Measurements from ENCODE around the gene GTPBP1. TPM values are rescaled to one million over a fixed set of nuclear protein-coding genes. Genes with fewer than 3 reads are reported as not detected.
A peak's percentile ranks its signal among the peaks of the same experiment; 100 is the strongest.

Gene GTPBP1
- total and polyA plus RNA-seq, 2 donors (not counting 3 experiments of a cell fraction or from before 2014, with no cell fraction given), result 29.8 to 50.3 TPM

DNA sequence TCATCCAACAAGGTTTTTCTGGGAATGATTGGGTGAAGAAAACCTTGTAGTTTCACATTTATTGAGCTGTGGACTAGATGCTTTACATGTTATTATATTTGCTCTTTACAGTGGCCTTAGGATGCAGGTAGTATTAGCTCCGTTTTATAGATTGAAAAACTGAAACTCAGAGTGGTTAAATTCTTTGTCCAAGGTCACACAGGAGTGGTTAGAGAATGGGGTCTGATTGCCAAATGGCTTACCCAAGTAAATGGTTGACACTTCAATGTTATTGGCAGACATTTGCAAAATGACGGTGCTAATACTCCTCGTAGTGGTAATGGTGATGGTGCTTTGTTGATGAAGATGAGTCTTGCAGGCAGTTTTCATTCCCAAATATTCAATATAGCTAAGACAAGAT is 2.2 kb downstream of the GTPBP1 start:
- Histone ChIP-seq H3K9me1 (replicated peaks; ENCODE audit: control insufficient read depth, extremely low read depth, insufficient read depth, low read length) (no peaks in the 10 kb centered on the region), H3K79me2 (ENCODE audit: control insufficient read depth, insufficient read depth, low read length) (peaks cover 68% of the 10 kb centered on the region), H3K4me2 (ENCODE audit: insufficient read depth, low read length) (peak overlapping the region; percentile 97), H4K20me1 (replicated peaks; ENCODE audit: control insufficient read depth, extremely low read depth, insufficient read depth, low read length) (peaks cover 7% of the 10 kb centered on the region), H3K27ac (ENCODE audit: insufficient read depth, low read depth, low read length) (no peak overlapping the region), H3K4me3 (replicated peaks in 1 of 3; ENCODE audit: insufficient read depth in 1 of 3, low read depth in 1 of 3, low read length in 3 of 3) (no peak overlapping the region), H3K4me1 (ENCODE audit: control insufficient read depth, extremely low read depth, insufficient read depth, low read length) (peaks cover 28% of the 10 kb centered on the region), H3K9ac (replicated peaks; ENCODE audit: extremely low read depth, insufficient read depth, low read length) (no peak overlapping the region), H2AFZ (ENCODE audit: low read depth, low read length) (no peak overlapping the region), H3K36me3 (ENCODE audit: control insufficient read depth in 2 of 2, extremely low read depth in 1 of 2, insufficient read depth in 2 of 2, low read length in 2 of 2) (peaks cover 0 to 3% of the 10 kb centered on the region in 2 experiments), H3K9me3 (replicated peaks; ENCODE audit: control insufficient read depth, insufficient read depth, low read length) (no peaks in the 10 kb centered on the region), H3K27me3 (ENCODE audit: control insufficient read depth in 2 of 2, insufficient read depth in 2 of 2, low read length in 2 of 2) (no peaks in the 10 kb centered on the region)
- FAIRE-seq, result no peak
- TF ChIP-seq POLR2A (IDR thresholded peaks at IDR 0.05; ENCODE audit: low read depth, low read length), result no peak
- no peak for TF ChIP-seq JUN (IDR thresholded peaks at IDR 0.05; ENCODE audit: borderline replicate concordance, insufficient read depth, insufficient read length, low read depth)
- TF ChIP-seq EZH2 (IDR thresholded peaks at IDR 0.05; ENCODE audit: borderline replicate concordance, low read depth, low read length, severe bottlenecking), result no peak
- TF ChIP-seq, protein P1, sequence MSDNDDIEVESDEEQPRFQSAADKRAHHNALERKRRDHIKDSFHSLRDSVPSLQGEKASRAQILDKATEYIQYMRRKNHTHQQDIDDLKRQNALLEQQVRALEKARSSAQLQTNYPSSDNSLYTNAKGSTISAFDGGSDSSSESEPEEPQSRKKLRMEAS (IDR thresholded peaks at IDR 0.05; ENCODE audit: insufficient read depth, insufficient read length), result no peak
- TF ChIP-seq POLR2AphosphoS5 (IDR thresholded peaks at IDR 0.05; ENCODE audit: insufficient read depth, low read depth, low read length), result no peak
- TF ChIP-seq FOS (IDR thresholded peaks at IDR 0.05; ENCODE audit: borderline replicate concordance, insufficient read depth, low read length), result no peak
- TF ChIP-seq GATA2 (IDR thresholded peaks at IDR 0.05; ENCODE audit: insufficient read depth, insufficient read length, low read depth, low read length), result no peak
- no peak for TF ChIP-seq MYC (IDR thresholded peaks at IDR 0.05; ENCODE audit: low read depth, low read length)
- dilution Hi-C loops (cut with MboI; ENCODE audit: extremely low pct_ligation_motif_present, low sequenced_read_pairs) (no loop called here), intact Hi-C loops (cut with micrococcal nuclease) (loop anchor here (10.0 kb wide), 1 partner anchor 203 kb away; the partner anchor contains the start of gene DDX17)
- no TSS peak for BruUV-seq (replicated peaks)
- ChIA-PET POLR2A (no interaction called here), CTCF (interaction anchor here (1.7 to 3.3 kb wide), 2 partner anchors 10 kb away, joined by 11 to 19 read pairs; no protein-coding TSS in a partner anchor)
- no peak for DNase-seq (ENCODE audit: low read depth, low spot score)

DNA sequence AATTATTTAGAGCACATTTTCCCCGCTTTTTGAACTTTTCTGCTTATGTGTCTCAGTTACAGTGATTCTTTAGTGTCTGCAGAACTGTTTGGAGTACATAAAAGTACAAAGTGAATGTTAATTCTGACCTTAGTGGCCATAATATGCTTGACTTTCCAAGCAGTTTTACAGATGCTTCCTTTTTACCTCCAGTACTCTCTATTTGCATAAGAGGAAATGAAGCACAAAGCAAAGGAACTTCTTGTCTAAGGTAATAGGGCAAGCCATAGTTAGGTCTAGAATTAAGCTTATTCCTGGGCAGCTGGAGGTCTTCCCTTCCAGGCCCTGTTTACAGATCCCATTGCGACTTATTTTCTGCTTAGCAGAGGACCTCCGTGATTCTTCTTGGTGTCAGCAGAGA is 3.6 kb downstream of the GTPBP1 start:
- no peak overlapping the region for H3K4me3 ChIP-seq (replicated peaks in 1 of 3; ENCODE audit: insufficient read depth in 1 of 3, low read depth in 1 of 3, low read length in 3 of 3)
- H3K27me3 ChIP-seq (ENCODE audit: control insufficient read depth in 2 of 2, insufficient read depth in 2 of 2, low read length in 2 of 2), result no peaks in the 10 kb centered on the region
- dilution Hi-C loops (cut with MboI; ENCODE audit: extremely low pct_ligation_motif_present, low sequenced_read_pairs), result no loop called here
- H3K4me1 ChIP-seq (ENCODE audit: control insufficient read depth, extremely low read depth, insufficient read depth, low read length), result peaks cover 28% of the 10 kb centered on the region
- H3K79me2 ChIP-seq (ENCODE audit: control insufficient read depth, insufficient read depth, low read length), result peaks cover 79% of the 10 kb centered on the region
- ChIA-PET POLR2A (no interaction called here), CTCF (interaction anchor here (0.9 kb wide), 1 partner anchor 16 kb away, joined by 3 read pairs; no protein-coding TSS in a partner anchor)
- peak; percentile 24 for DNase-seq (ENCODE audit: low read depth, low spot score)
- BruUV-seq (replicated peaks), result no TSS peak
- peaks cover 0 to 3% of the 10 kb centered on the region in 2 experiments for H3K36me3 ChIP-seq (ENCODE audit: control insufficient read depth in 2 of 2, extremely low read depth in 1 of 2, insufficient read depth in 2 of 2, low read length in 2 of 2)
- no peak for TF ChIP-seq FOS (IDR thresholded peaks at IDR 0.05; ENCODE audit: borderline replicate concordance, insufficient read depth, low read length)
- no peak for TF ChIP-seq JUN (IDR thresholded peaks at IDR 0.05; ENCODE audit: borderline replicate concordance, insufficient read depth, insufficient read length, low read depth)
- TF ChIP-seq, protein P2, sequence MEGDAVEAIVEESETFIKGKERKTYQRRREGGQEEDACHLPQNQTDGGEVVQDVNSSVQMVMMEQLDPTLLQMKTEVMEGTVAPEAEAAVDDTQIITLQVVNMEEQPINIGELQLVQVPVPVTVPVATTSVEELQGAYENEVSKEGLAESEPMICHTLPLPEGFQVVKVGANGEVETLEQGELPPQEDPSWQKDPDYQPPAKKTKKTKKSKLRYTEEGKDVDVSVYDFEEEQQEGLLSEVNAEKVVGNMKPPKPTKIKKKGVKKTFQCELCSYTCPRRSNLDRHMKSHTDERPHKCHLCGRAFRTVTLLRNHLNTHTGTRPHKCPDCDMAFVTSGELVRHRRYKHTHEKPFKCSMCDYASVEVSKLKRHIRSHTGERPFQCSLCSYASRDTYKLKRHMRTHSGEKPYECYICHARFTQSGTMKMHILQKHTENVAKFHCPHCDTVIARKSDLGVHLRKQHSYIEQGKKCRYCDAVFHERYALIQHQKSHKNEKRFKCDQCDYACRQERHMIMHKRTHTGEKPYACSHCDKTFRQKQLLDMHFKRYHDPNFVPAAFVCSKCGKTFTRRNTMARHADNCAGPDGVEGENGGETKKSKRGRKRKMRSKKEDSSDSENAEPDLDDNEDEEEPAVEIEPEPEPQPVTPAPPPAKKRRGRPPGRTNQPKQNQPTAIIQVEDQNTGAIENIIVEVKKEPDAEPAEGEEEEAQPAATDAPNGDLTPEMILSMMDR (IDR thresholded peaks at IDR 0.05; ENCODE audit: extremely low read depth in 1 of 2, insufficient read depth in 1 of 2, low read depth in 1 of 2, low read length in 2 of 2), result no peak
- no peak overlapping the region for H3K27ac ChIP-seq (ENCODE audit: insufficient read depth, low read depth, low read length)
- no peak overlapping the region for H3K9ac ChIP-seq (replicated peaks; ENCODE audit: extremely low read depth, insufficient read depth, low read length)
- peaks cover 7% of the 10 kb centered on the region for H4K20me1 ChIP-seq (replicated peaks; ENCODE audit: control insufficient read depth, extremely low read depth, insufficient read depth, low read length)
- intact Hi-C loops (cut with micrococcal nuclease), result loop anchor here (10.0 kb wide), 1 partner anchor 205 kb away; the partner anchor contains the start of gene DDX17
- no peak overlapping the region for H2AFZ ChIP-seq (ENCODE audit: low read depth, low read length)
- H3K9me1 ChIP-seq (replicated peaks; ENCODE audit: control insufficient read depth, extremely low read depth, insufficient read depth, low read length), result no peaks in the 10 kb centered on the region
- no peak overlapping the region for H3K4me2 ChIP-seq (ENCODE audit: insufficient read depth, low read length)
- no peaks in the 10 kb centered on the region for H3K9me3 ChIP-seq (replicated peaks; ENCODE audit: control insufficient read depth, insufficient read depth, low read length)
- FAIRE-seq, result no peak
